HUES64 (cell line): ENCODE measurements around the gene MAP4K4.

Experiments used
- H3K27ac ChIP-seq: 2 replicates; pipeline ENCODE4 v1.7.0; 2013; ENCODE audit warnings: low read depth, low read length, inconsistent platforms
- H3K27me3 ChIP-seq: 2 replicates; pipeline ENCODE4 v1.6.1; 2013; ENCODE audit warnings: mild to moderate bottlenecking, low read length; ENCODE audit not compliant: insufficient read depth
- H3K36me3 ChIP-seq: 2 replicates; pipeline ENCODE4 v1.6.1; 2013; ENCODE audit warnings: mild to moderate bottlenecking, low read length; ENCODE audit not compliant: insufficient read depth
- H3K4me1 ChIP-seq: 2 replicates; pipeline ENCODE4 v1.6.1; 2013; ENCODE audit warnings: mild to moderate bottlenecking, low read length, moderate library complexity; ENCODE audit not compliant: insufficient read depth
- H3K4me3 ChIP-seq: 2 replicates; pipeline ENCODE4 v1.5.1; 2013; ENCODE audit warnings: mild to moderate bottlenecking, low read length, moderate library complexity
- H3K9ac ChIP-seq: 2 replicates; pipeline ENCODE4 v1.6.1; 2013; ENCODE audit warnings: mild to moderate bottlenecking, low read depth, low read length
- H3K9me3 ChIP-seq: 2 replicates; pipeline ENCODE4 v1.6.1; 2013; ENCODE audit warnings: low read depth, low read length; ENCODE audit not compliant: insufficient read depth
- WGBS: fragments of 150-250, 120-280 bp; methylation state at CpG from one replicate; pipeline ENCODE4 v1.1.7; 2013; ENCODE audit warnings: missing lambda C conversion rate; 5-methylcytosine and 5-hydroxymethylcytosine counted together

Gene MAP4K4

DNA sequence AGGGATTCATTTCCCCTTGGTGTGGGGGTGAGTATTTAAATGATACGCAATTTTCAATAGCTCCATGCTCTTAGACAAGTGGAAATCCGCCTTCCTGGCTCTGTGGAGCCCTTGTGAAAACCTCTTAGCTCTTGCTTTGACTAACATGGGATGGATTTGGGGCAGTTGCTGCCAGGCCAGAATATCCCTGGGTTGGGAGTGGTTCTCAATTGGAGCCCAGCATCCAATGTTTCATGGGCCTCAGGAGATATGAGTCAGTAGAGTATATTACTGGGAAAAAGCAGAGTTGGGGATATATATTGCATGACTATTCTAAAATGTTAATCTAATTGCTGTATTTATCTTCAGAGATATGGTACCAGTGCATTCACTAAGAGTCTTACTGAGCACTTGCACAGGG, 189.8 kb downstream of the MAP4K4 start:
- peaks cover 79% of the 10 kb centered on the region for H3K36me3 ChIP-seq
- H3K27ac ChIP-seq: no peak overlapping the region
- no peaks in the 10 kb centered on the region for H3K4me1 ChIP-seq
- no peak overlapping the region for H3K4me3 ChIP-seq
- H3K9ac ChIP-seq: no peak overlapping the region
- no peaks in the 10 kb centered on the region for H3K9me3 ChIP-seq
- H3K27me3 ChIP-seq: no peaks in the 10 kb centered on the region
- WGBS: 93% methylated on average over 2 of the region's 2 CpGs

GRCh38 chr2:101889460-101890098, 192.1 kb downstream of the MAP4K4 start:
- peaks cover 20% of the 10 kb centered on the region for H3K4me1 ChIP-seq

DNA sequence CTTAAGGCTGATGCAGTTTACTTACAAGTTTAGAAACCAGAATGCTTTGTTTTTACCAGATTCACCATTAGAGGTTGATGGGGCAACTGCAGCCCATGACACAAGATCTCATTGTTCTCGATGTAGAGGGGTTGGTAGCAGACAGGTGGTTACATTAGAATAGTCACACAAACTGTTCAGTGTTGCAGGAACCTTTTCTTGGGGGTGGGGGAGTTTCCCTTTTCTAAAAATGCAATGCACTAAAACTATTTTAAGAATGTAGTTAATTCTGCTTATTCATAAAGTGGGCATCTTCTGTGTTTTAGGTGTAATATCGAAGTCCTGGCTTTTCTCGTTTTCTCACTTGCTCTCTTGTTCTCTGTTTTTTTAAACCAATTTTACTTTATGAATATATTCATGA, 194.9 kb downstream of the MAP4K4 start:
- H3K27ac ChIP-seq: no peak overlapping the region
- H3K27me3 ChIP-seq: no peaks in the 10 kb centered on the region
- H3K4me1 ChIP-seq: peaks cover 27% of the 10 kb centered on the region
- H3K9ac ChIP-seq: no peak overlapping the region
- H3K36me3 ChIP-seq: peaks cover 49% of the 10 kb centered on the region
- H3K4me3 ChIP-seq: no peak overlapping the region
- H3K9me3 ChIP-seq: no peaks in the 10 kb centered on the region
- 81% methylated on average over 3 of the region's 3 CpGs for WGBS

More at GRCh38 chr2:101889460-101890098, 192.1 kb downstream of the MAP4K4 start:
- no peaks in the 10 kb centered on the region for H3K27me3 ChIP-seq
- no peaks in the 10 kb centered on the region for H3K9me3 ChIP-seq
- no peak overlapping the region for H3K27ac ChIP-seq
- no peak overlapping the region for H3K4me3 ChIP-seq
- 96% methylated on average over 7 of the region's 7 CpGs for WGBS
- H3K36me3 ChIP-seq: peaks cover 71% of the 10 kb centered on the region
- no peak overlapping the region for H3K9ac ChIP-seq

GRCh38 chr2:101893681-101894381, 196.3 kb downstream of the MAP4K4 start:
- Histone ChIP-seq H3K4me1 (peaks cover 27% of the 10 kb centered on the region), H3K27me3 (no peaks in the 10 kb centered on the region), H3K9me3 (no peaks in the 10 kb centered on the region), H3K4me3 (peak overlapping the region; percentile 1; the same call in 1 of the 2 replicates), H3K36me3 (peaks cover 35% of the 10 kb centered on the region), H3K27ac (peak overlapping the region; percentile 73), H3K9ac (0 out of 2 replicates have a peak overlapping the region, but pooled peaks have one; percentile 12)
- WGBS: 38% methylated on average over 6 of the region's 9 CpGs

DNA sequence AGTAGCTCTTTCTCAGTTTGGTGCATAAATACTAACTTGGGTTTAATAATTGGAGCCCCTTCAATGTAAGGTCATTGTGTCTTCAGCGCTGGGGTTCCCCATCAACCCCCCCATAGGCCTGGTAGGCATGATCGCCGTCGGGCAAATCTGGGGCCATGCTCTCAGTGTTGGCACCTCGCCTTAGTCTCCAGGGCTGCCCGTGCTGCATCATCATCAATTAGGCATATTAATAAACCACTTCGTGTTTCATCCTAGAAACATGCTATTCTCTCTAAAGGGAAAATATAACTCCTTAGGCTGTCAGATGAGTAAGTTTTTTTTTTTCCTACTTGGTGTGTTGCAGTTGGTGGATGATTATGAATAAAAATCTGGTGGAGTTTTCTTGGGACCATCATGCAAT, 197.5 kb downstream of the MAP4K4 start:
- 87% methylated on average over 7 of the region's 7 CpGs for WGBS
- Histone ChIP-seq H3K9ac (no peak overlapping the region), H3K4me1 (peaks cover 27% of the 10 kb centered on the region), H3K4me3 (no peak overlapping the region), H3K36me3 (peaks cover 23% of the 10 kb centered on the region), H3K27ac (no peak overlapping the region), H3K9me3 (no peaks in the 10 kb centered on the region), H3K27me3 (no peaks in the 10 kb centered on the region)

- Histone ChIP-seq H3K27me3 (no peaks in the 10 kb centered on the region), H3K27ac (no peak overlapping the region), H3K36me3 (peaks cover 20% of the 10 kb centered on the region), H3K4me1 (peaks cover 27% of the 10 kb centered on the region), H3K4me3 (no peak overlapping the region), H3K9me3 (no peaks in the 10 kb centered on the region), H3K9ac (no peak overlapping the region)
- 88% methylated on average over 2 of the region's 2 CpGs for WGBS
Observed at GRCh38 chr2:101895819-101896322, 198.4 kb downstream of the MAP4K4 start.

GRCh38 chr2:101897301-101897700, 199.8 kb downstream of the MAP4K4 start:
- peaks cover 27% of the 10 kb centered on the region for H3K4me1 ChIP-seq
- H3K36me3 ChIP-seq: peaks cover 12% of the 10 kb centered on the region
- no peaks in the 10 kb centered on the region for H3K27me3 ChIP-seq
- H3K9ac ChIP-seq: no peak overlapping the region
- WGBS: 92% methylated on average over 1 of the region's 1 CpG
- H3K9me3 ChIP-seq: no peaks in the 10 kb centered on the region
- H3K4me3 ChIP-seq: no peak overlapping the region
- H3K27ac ChIP-seq: no peak overlapping the region

DNA sequence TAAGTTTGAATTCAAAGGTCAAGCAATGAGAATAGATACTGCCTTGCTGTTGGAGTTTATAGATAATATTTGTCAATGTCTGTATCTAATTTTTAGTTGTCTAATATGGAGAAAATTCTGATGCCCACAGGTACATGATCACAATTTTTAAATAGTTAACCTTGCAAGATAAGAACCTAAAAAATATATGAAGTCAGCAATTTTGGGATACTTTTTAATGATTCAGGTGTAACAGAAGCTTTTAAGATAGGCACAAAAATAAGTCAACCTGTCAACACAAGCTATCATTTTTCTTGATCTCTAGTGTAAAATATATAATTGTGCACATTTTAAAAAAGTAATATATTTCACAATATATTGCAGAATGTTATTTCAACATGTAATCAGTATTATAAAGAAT, 201.8 kb downstream of the MAP4K4 start:
- Histone ChIP-seq H3K9me3 (no peaks in the 10 kb centered on the region), H3K36me3 (peaks cover 5% of the 10 kb centered on the region; the same call in 1 of the 2 replicates), H3K4me3 (no peak overlapping the region), H3K9ac (no peak overlapping the region), H3K27ac (no peak overlapping the region), H3K27me3 (no peaks in the 10 kb centered on the region), H3K4me1 (peaks cover 11% of the 10 kb centered on the region)

GRCh38 chr2:101899871-101900270, 202.4 kb downstream of the MAP4K4 start:
- H3K36me3 ChIP-seq: peaks cover 3% of the 10 kb centered on the region; the same call in 1 of the 2 replicates
- peaks cover 5% of the 10 kb centered on the region for H3K4me1 ChIP-seq
- no peaks in the 10 kb centered on the region for H3K9me3 ChIP-seq
- no peak overlapping the region for H3K4me3 ChIP-seq
- no peaks in the 10 kb centered on the region for H3K27me3 ChIP-seq
- WGBS: 89% methylated on average over 1 of the region's 1 CpG
- no peak overlapping the region for H3K27ac ChIP-seq
- no peak overlapping the region for H3K9ac ChIP-seq

DNA sequence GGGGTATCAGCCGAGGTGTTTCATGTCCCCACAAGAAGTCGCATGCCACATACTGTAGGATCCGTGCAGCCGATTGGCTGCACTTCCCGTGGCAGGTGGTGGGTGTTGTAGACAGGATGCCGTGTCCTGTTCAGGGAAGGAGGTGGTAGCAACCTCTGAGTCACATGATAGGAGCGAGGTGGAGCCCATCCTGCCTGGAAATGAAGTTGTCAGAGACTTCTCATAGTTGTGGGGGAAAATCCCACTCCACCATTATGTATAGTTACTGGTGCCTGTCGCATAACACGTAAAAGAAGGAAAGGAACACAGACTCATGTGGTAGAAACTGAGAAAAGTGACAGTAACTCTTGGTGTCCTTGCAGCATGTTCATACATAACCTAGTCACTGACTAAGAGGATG, 202.9 kb downstream of the MAP4K4 start:
- no peak overlapping the region for H3K4me3 ChIP-seq
- H3K36me3 ChIP-seq: no peaks in the 10 kb centered on the region
- H3K27ac ChIP-seq: no peak overlapping the region
- no peaks in the 10 kb centered on the region for H3K9me3 ChIP-seq
- no peak overlapping the region for H3K9ac ChIP-seq
- no peaks in the 10 kb centered on the region for H3K4me1 ChIP-seq
- no peaks in the 10 kb centered on the region for H3K27me3 ChIP-seq
- WGBS: 95% methylated on average over 9 of the region's 9 CpGs

- Histone ChIP-seq H3K27ac (no peak overlapping the region), H3K36me3 (no peaks in the 10 kb centered on the region), H3K9me3 (no peaks in the 10 kb centered on the region; the same call in 1 of the 2 replicates), H3K27me3 (no peaks in the 10 kb centered on the region), H3K9ac (no peak overlapping the region), H3K4me3 (no peak overlapping the region), H3K4me1 (no peaks in the 10 kb centered on the region)
- WGBS: 95% methylated on average over 2 of the region's 2 CpGs
Observed at GRCh38 chr2:101901241-101901640, 203.7 kb downstream of the MAP4K4 start.
